GM18520 (cell line): ENCODE data around the gene UBQLNL.

Experiments used
- ATAC-seq: cut with Tn5 transposase; IDR thresholded peaks from one replicate; pipeline ENCODE4 v1.9.1; 2021; ENCODE audit not compliant: unreplicated experiment

The UBQLNL gene

GRCh38 chr11:5516599-5516998 is at the start of gene UBQLNL:
TSS of gene UBQLNL (minus strand) at chr11:5516699. CDS start at chr11:5516441, 258 bp downstream.
- no peak for ATAC-seq

- ATAC-seq, result no peak
These were observed 47.9 kb upstream of the UBQLNL start for GRCh38 chr11:5564259-5565019.

GRCh38 chr11:5557751-5558150 is 41.3 kb upstream of the UBQLNL start:
- no peak for ATAC-seq

GRCh38 chr11:5556596-5557188 is 40.2 kb upstream of the UBQLNL start:
- no peak for ATAC-seq

GRCh38 chr11:5553343-5553742 is 36.8 kb upstream of the UBQLNL start:
- ATAC-seq, result no peak

GRCh38 chr11:5550440-5551095 is 34.1 kb upstream of the UBQLNL start:
- peak; percentile 71 for ATAC-seq

- no peak for ATAC-seq
These were observed 31.9 kb upstream of the UBQLNL start, which contains the start of gene OR52H1 for GRCh38 chr11:5548440-5548839. TSS of gene OR52H1 (minus strand) at chr11:5548540. CDS start at chr11:5545505, 3,035 bp downstream.

- ATAC-seq, result no peak
These were observed 31.5 kb upstream of the UBQLNL start for GRCh38 chr11:5547982-5548381.

- ATAC-seq, result no peak
These were observed 30.0 kb upstream of the UBQLNL start for GRCh38 chr11:5546457-5546856.

- no peak for ATAC-seq
These were observed 24.9 kb upstream of the UBQLNL start for GRCh38 chr11:5541427-5541826.

- no peak for ATAC-seq
These were observed 20.0 kb upstream of the UBQLNL start for GRCh38 chr11:5536482-5536881.

GRCh38 chr11:5534046-5534445 is 17.5 kb upstream of the UBQLNL start:
- ATAC-seq, result no peak

- no peak for ATAC-seq
These were observed 14.7 kb upstream of the UBQLNL start for GRCh38 chr11:5531053-5531831.

GRCh38 chr11:5528495-5528894 is 12.0 kb upstream of the UBQLNL start:
- ATAC-seq, result no peak

- ATAC-seq, result no peak
These were observed 11.2 kb upstream of the UBQLNL start for GRCh38 chr11:5527716-5528115.

- ATAC-seq, result no peak
These were observed 8.3 kb upstream of the UBQLNL start for GRCh38 chr11:5524756-5525155.

GRCh38 chr11:5522308-5522707 is 5.8 kb upstream of the UBQLNL start:
- no peak for ATAC-seq

- no peak for ATAC-seq
These were observed 5.0 kb upstream of the UBQLNL start for GRCh38 chr11:5521540-5521939.

GRCh38 chr11:5514841-5515240 is 1.7 kb downstream of the UBQLNL start:
- ATAC-seq, result no peak

GRCh38 chr11:5509803-5510202 is 6.7 kb downstream of the UBQLNL start, which contains the start of gene UBQLN3:
TSS of gene UBQLN3 (minus strand) at chr11:5509957. CDS start at chr11:5509558, 399 bp downstream.
- ATAC-seq, result no peak

- ATAC-seq, result no peak
These were observed 7.9 kb downstream of the UBQLNL start for GRCh38 chr11:5508605-5509004.
